Activated CD4-positive, CD25-positive, alpha-beta regulatory T cell treated with anti-CD3 and anti-CD28 coated beads, Interleukin-2, amount 50 U/mL, for 72 hours (primary cell): ENCODE measurements around the gene SMARCC2.
"Not testable (repeated sequence)": the region's sequence is repeated elsewhere in the genome, so short reads cannot be mapped to it uniquely, and the experiment has no call there.

ENCODE experiments used
- DNase-seq: peaks from one replicate; pipeline ENCODE4 v3.0.0; 2021

SMARCC2 gene

DNA sequence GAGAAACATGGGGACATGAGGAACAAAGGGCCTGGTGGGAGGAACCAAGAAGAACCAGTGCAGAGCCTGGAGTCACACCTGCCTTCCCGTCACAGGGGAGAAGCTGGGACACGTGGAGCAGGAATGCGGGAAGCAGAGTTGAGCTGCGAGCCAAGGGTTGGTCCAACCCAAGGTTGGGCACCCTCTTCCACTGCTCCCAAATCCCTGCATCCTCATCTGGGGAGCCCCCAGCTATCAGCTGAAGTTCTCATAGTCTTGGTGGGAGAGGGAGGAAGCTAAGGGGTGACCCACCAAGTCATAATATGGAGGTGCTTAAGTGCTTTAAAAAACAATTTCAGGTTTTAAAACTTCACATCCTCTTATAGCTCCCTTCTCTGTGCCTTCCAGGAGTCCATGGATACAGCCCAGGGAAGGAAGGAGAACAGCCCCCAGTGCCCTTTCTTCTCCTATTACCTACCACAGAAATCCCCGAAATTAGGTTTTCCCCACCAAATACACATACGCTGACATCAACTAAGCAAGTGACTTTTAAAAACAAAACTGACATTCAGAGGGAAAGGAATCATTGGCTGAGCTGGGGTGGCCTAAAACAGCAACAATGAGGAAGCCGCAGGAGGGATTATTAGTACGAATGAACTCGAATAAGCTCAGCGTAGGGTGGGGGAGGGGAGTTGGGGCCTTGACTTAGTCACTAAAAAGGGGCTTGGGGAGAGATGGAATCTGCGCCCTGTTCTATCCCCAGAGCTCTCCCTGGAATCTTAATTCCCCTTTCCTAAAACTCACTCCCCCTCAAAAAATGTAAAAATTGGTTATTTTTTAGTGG, 26.6 kb downstream of the SMARCC2 start:
- no peak for DNase-seq

DNA sequence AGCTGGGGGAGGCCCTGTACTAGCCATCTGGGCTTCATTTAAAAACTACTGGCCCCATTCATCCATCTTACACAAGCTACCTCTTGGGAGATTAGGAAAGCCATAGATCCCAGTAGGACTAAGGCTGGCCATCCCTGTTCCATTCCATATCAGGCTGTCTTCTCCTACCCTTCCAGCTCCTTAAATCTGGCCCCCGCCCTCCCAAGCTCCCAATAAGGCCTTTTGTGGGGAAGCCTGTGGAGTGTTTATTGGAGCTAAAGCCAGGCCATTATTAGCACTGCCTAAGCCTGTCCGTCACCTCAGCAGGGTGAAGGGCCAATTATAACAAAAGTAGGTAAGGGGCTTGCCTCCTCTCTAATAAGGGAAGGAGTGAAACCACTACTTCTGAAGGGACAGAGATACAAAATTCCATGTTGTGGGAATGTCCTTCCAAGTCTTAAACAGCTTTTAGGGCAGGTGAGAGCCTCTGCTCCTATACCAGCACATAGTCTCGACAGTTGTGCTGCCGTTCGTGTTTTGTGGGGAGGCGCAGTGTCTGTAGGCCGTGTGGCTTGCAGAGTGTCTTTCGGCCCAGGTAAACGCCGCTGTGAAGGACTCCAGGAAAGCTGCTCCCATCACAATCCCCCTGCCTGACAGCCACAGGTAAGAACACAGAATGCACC, 27.5 kb downstream of the SMARCC2 start:
- no peak for DNase-seq

DNA sequence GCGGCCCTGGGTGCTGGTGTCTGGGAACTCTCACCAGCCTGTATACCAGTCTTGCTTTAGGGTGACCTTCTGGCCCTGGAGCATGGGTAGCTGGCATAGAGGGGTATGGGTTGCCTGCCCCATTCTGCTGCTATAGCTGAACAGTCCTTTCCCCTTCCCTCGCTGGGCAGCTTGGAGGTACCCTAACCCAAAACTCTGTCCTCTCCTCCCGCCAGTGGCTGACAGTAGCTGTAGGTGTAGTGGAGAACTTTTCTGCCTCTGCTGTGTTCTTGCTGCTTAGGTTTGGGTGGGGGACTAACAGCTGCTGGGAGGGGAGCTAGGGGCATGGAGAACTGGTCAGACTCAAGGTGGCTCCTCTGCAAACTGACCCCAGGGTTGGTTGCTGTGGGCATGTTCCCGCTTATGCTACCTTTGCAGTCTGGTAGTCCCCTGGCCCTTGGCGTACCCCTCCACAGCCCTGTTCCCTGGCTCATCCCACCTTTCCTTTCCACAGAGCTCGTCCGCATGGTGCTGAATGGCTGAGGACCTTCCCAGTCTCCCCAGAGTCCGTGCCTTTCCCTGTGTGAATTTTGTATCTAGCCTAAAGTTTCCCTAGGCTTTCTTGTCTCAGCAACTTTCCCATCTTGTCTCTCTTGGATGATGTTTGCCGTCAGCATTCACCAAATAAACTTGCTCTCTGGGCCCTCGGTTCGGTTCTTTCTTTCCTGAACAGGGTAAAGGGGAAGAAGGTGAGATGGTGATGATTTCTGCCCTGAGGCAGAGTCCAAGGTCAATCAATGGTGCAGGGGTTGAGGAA, 28.2 kb downstream of the SMARCC2 start:
- DNase-seq: no peak

- peak; percentile 56 for DNase-seq
Observed at GRCh38 chr12:56160193-56160763, 29.0 kb downstream of the SMARCC2 start.

DNA sequence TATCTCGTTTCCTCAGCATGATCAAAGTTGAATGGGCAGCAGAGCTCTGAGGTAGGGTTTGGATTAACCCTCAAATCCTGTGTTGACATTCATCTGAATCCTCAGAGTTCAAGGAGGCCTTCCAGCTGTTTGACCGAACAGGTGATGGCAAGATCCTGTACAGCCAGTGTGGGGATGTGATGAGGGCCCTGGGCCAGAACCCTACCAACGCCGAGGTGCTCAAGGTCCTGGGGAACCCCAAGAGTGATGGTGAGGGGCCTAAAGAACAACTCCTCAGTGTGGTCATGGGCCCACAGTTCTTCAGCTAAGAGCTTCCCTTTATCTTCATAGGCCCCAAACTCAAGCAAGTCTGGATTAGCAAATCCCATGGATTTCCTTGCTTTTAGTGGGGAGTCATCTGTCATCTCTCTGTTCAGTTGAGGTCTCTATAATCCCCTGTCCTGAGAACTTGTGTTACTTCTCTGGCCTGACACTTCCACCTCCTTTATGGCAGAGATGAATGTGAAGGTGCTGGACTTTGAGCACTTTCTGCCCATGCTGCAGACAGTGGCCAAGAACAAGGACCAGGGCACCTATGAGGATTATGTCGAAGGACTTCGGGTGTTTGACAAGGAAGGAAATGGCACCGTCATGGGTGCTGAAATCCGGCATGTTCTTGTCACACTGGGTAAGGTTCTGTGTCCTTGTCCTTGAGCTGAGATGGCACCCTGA, 29.6 kb downstream of the SMARCC2 start:
- no peak for DNase-seq

DNA sequence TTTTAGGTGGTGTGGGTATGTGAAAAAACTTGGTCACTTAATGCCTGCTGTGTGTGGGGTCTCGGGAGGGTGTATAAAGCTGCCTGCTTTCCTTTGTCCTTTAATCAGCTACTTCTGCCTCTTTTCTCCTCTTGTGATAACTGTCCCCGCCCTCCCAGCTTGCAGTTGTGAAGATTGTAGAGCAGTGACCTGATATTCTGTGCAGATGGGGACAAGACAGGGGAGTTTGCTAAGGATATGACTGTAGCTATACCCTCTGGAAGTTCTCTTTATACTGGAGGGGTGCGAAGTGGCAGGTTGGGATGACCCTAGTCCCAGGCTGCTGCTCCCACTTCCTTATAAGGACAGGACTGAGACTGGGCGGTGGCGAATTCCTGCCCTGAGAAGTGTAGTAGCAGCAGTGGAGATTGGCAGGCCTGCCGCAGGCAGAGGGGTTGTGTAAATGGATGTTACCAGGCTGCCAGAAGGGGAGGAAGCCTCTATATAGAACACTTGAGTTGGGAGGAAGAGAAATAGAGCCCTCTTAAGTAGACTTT, 30.3 kb downstream of the SMARCC2 start:
- no peak for DNase-seq

DNA sequence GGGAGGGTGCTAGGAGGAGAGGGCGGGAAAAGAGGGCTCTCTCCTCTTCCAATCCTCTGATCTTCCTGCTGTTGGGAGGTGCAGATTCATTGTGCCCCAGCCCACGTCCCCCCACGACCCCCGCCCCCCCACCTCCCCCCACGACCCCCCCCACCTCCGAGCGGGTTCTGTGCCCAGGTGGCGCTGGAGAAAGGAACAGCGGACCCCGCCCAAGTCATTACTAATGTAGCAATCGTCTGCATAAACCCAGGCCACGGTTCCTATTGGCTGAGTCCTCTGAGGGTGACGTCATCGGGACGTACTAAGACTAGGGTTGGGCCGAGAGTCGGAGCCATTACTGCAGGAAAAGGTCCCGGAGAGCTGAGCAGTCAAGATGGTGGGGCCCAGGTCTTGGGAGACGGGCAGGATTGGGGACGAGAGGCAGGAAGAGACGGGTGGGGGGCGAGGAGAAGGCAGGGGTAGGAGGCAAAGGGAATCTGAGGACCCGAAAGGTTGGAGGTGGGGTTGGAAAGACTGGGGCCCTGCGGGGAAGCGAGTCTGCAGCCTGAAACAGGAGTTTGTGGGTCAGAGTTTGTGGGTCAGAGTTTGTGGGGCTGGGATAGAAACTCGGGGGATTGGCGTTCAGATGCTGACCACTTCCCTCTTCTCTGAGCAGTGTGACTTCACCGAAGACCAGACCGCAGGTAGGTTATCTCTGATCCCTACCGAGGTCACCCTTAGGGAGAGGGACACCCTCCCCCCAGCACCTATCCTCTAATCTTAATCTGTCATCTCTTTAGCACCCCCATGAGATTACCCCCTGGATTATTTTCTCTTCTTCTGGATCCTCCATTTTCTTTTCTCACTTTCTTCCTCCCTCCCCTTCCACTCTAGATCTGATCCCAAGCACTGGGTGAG, 31.0 kb downstream of the SMARCC2 start, which contains the start of gene MYL6:
TSS of gene MYL6 (plus strand) at position 331 of the 897 bp plus-strand sequence. CDS start at position 374, 43 bp downstream.
- peak; percentile 82 for DNase-seq

DNA sequence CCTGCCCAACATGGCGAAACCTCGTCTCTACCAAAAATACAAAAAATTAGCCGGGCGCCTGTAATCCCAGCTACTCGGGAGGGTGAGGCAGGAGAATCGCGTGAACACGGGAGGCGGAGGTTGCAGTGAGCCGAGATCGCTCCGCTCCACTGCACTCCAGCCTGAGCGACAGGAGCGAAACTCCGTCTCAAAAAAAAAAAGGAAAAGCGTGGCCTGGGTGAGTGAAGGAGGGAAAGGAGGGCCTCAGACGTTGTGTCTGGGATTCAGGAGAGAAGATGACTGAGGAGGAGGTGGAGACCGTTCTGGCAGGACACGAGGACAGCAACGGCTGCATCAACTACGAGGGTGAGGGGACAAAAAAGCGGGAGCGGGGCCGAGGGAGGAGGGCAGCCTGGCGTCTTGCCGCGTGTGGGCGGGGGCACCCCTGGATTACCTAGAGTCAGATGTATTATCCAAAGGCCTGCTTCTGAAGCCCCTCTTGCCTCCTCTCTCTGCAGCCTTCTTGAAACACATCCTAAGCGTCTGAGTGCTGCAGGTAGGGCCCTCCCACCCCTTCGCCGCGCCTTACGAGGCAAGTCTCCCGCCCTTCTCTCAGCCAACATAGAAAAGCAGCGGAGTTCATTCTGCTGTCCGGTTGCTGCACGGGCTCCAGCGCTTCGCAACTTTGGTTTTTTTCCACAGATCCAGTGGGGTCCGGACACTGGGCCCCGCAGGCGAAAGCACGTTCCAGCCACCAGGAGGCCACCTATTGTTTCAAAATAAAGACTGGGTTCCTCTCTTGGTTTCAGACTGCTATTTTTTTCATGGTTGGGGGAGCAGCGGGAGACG, 31.9 kb downstream of the SMARCC2 start:
- peak; percentile 57 for DNase-seq

GRCh38 chr12:56156464-56157200, 32.7 kb downstream of the SMARCC2 start:
- not testable (repeated sequence) for DNase-seq

- DNase-seq: no peak
Observed at GRCh38 chr12:56155256-56155845, 33.9 kb downstream of the SMARCC2 start.

GRCh38 chr12:56154818-56155217, 34.5 kb downstream of the SMARCC2 start:
- no peak for DNase-seq

DNA sequence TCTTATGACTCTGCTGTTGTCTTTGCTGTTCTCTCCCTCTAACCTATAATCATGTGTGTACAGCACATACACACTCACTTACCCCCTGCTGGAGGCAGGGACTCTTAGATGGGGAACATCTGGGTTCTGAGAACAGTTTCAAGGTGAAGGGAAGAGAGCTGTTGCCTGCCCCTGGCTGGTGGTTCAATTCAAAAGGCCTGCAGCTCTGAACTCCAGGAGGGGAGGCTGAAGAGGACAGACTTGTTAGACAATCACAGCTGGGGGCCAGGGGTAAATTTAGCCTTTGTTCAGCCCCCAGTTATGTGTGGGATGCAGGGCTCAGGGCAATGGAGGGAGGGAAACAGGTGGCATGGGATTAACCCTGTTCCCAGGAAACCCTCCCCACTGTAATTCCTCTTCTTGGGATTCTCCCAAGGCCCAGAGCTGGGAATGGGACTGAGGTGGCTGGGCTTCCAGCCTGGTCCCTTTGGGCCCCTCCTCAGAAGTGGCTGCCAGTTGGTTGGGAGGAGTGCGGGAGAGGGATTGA, 35.0 kb downstream of the SMARCC2 start:
- no peak for DNase-seq

DNA sequence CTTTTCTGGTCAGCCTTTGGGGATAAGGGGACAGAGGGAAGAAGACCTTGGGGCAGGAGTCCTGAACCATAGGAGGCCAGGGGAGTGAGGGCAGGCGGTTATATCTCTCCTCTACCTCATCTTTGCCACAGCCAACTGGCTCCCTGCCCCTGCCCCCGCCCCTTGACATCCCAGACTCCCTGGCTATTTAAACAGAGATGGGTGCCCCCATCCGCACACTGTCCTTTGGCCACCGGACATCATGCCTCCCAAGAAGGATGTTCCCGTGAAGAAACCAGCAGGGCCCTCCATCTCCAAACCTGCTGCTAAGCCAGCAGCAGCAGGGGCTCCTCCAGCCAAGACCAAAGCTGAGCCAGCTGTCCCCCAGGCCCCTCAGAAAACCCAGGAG, 35.6 kb downstream of the SMARCC2 start:
- no peak for DNase-seq

DNA sequence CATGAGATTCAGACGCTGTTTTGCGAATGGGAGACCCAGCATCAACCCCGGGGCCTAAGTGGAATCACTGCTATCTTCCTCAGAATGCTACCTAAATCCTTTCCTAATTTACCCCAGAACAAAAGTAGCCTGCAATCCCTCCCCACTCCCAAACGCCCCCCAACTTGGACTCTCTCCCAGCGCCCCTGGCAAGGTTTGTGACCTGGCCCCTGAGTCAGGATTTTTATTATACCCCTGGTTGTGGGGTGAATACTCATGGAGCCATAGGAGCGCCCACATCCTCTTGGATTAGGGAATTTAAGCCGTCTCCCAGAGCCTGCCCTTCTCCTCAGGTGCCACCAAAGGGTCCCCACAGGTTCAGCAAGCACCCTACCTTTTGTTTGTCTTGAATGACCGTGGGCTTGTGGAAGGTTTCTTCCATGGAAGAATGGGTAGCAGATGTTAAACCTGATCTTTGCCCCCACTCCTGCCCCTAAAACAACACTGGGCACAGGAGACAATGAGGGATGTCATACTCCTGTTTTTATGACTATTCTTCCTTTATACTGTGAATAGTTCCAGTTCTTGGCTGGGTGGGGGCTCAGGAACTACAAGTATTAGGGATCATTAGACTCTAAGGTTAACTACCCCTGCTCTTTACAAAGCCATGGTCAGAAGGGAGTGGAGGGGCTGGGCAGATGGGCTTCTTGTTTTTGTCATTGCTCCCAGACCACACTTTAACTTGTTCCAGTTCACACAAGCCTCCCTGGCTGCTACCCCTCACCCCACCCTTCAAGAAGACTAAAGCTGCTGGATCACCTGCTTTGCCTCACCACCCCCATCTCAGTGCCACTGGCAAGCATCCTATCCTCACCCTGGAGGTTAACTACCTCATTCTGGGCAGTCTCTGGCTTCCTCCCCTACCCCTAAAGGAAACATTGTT, 36.3 kb downstream of the SMARCC2 start:
- DNase-seq: no peak

- DNase-seq: peak; percentile 94
Observed at GRCh38 chr12:56152132-56152755, 37.0 kb downstream of the SMARCC2 start, which contains the start of gene MYL6B. Gene MYL6B (plus strand): TSS chr12:56152587. CDS start chr12:56153919, 1,332 bp downstream.

DNA sequence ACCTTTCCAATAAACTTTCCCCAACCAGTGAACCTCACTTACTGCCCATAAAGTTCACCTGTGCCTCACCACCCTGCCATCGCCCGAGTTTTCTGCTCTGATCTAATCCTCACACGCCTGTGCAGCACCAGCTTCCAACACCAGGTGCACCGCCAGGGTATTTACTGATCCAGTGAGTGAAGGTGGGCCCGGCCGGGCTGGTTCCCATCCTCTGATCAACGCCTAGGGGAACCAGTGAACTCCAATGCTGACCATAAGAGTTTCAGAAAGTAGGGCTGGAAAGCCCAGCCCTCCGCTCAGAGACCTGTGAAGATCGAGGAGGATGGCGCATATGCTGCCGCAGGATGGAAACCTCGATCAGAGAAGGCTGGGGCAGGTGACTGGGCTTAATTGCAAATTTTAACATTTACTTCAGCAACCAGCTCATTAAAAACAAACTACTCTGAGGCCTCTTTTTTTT, 37.6 kb downstream of the SMARCC2 start:
- DNase-seq: peak; percentile 70

- no peak for DNase-seq
Observed at GRCh38 chr12:56150563-56150962, 38.7 kb downstream of the SMARCC2 start.
